ENCODE data around the gene ZNF415.

- TF ChIP-seq HDGF (IDR thresholded peaks at IDR 0.05) (no peak), RERE (CRISPR knock-in tag; IDR thresholded peaks at IDR 0.05; ENCODE audit: borderline replicate concordance) (no peak), GABPB2 (CRISPR knock-in tag; conservative IDR thresholded peaks at IDR 0.05) (no peak), ZNF232 (CRISPR knock-in tag; IDR thresholded peaks at IDR 0.05) (no peak), CAMTA2 (CRISPR knock-in tag; conservative IDR thresholded peaks at IDR 0.05) (no peak), MITF (IDR thresholded peaks at IDR 0.05) (no peak), REST (IDR thresholded peaks at IDR 0.05; ENCODE audit: borderline replicate concordance) (no peak), REST (CRISPR knock-in tag; IDR thresholded peaks at IDR 0.05; ENCODE audit: low read depth) (no peak), CEBPZ (IDR thresholded peaks at IDR 0.05; ENCODE audit: borderline replicate concordance, low read depth, low read length) (no peak)
- TF ChIP-seq, protein P1, sequence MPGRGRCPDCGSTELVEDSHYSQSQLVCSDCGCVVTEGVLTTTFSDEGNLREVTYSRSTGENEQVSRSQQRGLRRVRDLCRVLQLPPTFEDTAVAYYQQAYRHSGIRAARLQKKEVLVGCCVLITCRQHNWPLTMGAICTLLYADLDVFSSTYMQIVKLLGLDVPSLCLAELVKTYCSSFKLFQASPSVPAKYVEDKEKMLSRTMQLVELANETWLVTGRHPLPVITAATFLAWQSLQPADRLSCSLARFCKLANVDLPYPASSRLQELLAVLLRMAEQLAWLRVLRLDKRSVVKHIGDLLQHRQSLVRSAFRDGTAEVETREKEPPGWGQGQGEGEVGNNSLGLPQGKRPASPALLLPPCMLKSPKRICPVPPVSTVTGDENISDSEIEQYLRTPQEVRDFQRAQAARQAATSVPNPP (IDR thresholded peaks at IDR 0.05; ENCODE audit: borderline replicate concordance, insufficient read depth, insufficient read length): no peak
These were observed 30.4 kb downstream of the ZNF415 start for GRCh38 chr19:53102206-53102755.

Data from K562 (cell line).